NCI-H2029 (cell line): ENCODE measurements around the gene SH3BP4.
"Not testable (repeated sequence)": the region's sequence is repeated elsewhere in the genome, so short reads cannot be mapped to it uniquely, and the experiment has no call there.

Experiments used
- DNase-seq: peaks from one replicate; lab custom pipeline; 2025; lab: John Stamatoyannopoulos, UW

SH3BP4 gene

DNA sequence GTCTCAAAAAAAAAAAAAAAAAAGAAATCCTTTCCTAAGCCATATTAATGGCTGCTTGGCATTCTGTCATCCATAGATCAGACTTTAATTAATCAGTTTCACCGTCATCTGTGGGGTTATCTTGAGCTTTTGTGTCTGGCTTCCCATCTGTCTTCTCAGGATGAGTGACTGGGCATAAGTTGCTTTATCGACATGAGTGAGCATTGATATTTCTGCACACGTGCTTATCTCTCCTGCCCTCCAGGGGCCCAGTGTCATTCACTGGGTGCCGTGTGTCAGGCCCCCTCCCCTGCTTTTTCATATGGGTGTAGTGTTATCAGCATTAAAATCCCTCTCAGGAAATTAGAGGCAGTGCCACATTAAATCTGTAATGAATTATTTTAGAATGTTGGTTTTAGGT is 65.6 kb downstream of the SH3BP4 start:
- DNase-seq, result no peak

DNA sequence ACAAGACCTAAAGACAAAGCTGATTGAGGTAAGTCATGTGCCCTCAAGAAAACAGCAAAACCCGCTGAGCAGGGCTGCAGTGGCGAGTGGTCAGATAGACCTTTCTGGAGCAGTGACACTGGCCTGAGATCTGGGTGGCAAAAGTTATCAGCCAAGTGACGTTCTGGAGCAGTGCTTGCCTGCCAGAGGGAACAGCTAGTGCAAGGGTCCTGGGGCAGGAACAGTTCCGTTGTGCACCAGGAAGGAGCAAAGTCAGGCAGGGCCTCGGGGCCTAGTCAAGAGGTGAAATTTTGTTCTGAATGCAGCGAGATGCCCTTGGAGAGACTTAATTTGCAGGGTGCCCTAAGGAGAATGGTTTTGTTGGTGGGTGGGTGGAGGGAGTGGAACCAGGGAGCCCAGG is 67.0 kb downstream of the SH3BP4 start:
- DNase-seq, result no peak

- DNase-seq, result not testable (repeated sequence)
Observed at GRCh38 chr2:235020141-235020540, 68.3 kb downstream of the SH3BP4 start.

DNA sequence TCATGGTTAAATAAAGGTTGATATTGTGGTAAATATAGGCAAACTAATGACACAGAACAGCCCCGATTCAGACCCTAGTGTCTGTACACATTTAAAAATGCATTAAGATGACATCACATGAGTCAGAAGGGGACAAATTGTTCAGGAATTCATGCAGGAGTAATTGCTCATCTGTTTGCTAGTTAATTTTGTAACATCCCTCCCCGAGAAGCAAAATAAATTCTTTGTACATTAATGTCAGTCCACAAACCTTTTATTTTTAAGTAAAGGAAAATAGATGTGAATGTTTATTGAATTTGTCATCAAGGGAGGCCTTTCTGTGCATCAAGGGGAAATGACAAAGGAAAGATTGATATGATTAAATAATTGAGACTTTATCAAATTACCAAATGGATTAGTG is 69.9 kb downstream of the SH3BP4 start:
- DNase-seq, result no peak

DNA sequence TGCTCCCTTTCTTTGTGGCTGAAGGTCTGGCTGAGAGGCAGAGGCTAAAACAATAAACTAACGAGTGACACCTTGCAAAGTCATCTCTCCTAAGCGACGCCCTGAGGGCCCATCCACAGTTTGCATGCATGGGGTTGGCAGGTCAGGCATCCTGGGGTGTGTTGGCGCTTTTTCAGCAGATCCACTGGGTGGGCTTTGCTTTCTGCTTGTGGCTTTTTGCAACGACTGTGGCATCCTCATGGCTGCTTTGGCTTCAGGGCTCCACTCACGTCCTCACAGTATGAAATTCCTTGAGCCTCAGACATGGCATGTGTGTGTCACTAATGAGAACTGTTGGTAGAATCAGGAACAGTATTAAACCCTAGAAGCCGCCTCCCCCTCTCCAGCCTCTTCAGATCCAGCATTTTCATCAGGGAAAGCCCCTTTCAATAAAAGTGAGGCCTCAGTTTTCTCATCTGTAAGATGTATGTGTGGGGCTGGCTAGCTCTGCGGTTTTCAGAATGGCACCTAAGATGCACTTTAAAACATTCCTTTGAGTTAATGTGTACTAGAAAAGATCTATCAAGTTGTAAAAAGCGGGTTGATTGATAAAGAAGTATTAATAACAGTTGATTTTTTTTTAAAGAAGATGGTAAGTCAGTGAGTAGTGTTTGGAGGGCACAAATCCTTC is 72.5 kb downstream of the SH3BP4 start:
- DNase-seq, result no peak

DNA sequence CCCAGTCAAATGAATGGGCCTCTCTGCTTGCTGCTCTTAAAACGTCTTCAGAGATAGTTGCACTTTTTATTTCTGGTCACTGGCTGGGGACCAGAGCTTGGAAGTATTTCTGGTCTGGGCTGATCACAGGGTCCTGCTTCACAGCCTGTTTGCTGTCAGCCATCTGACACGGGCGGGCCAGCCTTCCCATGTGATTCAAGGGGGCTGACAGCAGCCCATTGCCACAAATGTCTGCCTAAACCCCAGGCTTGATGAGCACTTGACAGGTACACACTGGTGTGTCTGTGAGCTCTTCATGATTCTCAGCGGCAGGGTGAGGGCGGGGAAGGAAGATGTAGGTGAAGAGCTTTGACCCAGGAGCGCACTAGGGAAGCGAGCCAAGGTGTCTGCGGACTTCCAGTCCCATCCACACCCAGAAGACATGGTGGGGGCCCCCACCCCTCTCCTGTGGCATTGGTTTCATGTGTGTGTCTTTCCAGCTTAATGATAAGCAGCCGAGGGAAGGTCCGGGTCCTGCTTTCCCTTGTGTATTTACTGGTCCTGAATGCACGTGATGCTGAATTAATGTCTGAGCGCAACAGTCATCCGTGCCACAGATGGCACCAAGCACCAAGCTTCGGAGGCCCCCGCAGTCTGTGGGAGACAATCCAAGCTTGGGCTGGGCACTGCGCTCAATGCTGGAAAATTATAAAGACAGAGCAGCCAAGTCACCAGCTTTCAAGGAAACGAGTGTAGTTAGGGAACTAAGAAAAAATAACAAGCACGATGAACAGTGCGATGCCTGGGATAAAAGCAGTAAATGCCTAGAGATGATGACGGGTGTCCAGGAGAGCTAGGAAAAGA is 73.3 kb downstream of the SH3BP4 start:
- no peak for DNase-seq

DNA sequence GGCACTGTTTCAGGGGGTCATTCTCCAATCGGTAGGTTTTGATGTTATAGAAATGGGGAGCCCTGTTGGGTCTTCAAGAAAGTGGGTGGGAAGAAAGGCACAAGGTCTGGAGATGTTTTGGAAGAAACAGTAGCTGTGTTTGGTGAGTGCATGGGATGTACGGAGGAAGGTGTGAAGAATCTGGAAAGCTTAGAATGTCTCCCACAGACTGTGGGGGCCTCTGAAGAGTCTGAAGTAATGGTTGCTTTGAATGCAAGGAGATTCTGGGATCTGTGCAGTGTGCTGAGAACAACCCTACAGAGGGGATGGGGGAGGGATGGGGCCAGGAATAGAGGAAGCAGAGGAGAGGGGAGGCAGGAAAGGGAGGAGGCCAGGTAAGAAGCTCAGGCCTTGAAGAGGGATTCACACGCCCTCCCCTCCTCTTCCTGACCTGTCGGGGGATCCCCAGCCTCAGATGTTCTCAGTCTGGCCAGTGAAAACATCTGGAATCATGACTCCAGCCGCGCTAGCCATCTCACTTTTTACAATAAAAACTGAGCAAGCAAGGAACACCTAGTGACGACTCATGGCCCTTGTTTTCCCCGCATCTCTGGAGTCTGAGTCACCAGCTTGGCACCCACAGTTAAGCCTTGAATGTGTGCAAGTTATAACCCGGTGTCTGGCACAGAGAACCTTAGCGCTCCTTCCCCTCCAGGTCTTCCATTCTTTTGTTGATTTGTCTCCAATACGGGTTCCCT is 74.2 kb downstream of the SH3BP4 start:
- no peak for DNase-seq

DNA sequence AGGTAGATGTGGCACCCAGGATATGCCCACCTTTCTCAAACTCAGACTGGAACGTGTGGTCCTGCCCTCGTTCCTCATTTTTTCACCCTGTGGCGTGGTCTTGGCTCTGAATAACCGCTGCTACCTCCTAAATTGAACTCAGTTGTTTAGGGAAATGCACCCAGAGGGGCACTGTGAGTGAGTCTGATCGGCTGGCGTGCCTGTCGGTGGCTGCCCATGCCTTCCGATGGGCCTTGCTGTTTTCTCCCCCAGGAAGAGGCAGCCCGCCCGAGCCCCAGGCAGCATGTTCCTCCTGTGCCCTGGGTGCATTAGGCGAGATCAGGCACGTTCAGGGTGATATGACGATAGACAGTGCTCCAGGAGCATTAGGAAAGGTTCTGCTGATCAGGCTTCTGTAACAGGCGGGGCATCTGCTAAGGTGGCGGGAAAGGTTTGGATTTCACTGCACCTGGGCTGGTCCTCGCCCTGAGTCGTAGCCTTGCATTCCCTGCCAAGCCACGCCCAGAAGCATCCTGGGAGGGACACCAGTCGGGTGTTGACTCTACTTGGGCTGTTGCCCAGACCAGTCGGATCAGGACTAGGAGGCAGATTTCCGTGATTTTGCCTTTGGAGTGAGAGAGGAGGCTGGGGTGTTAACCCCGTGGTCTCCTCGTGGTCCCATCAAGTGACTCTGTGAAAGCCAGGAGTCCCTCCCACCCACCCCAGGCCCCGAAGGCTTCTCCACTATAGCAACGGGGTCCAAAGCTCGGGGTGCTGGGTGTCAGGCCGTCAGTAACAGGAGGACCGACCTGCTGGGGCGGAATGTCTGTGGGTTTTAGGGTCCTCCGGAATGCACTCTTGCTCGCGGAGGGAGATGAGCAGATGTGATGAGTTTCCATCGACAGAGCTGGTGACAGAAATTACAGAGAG is 75.1 kb downstream of the SH3BP4 start:
- DNase-seq, result peak; percentile 98

DNA sequence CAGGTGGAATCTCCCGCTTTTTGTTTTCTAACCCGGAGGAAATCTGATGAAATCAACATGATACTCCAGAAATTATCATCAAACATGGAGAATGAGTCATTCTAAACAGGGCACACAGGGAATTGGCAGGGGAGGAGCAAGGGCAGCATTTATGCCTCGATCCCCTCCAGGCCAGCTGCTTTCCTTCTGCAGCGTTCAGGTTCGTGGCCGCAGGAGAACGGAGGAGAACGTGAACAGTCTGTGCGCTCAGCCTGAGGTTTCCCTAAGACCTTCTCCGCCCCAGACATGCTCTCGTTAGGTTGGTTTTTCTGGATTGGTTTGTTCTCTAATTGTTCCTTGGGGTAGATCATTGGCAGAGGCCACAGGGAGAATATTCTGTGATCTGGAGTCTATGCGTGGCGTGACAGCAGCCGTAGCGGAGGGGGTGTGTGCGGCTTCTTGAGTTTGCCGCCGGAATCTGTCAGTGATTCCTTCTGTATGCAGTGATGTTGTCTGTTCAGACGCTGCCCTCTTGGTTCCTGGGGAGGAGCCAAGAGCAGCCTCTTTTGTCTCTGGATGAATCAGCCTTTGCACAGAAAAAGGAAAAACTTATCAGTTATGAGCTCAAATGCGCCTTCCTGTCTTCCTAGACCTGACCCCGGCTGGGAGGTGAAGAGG is 75.9 kb downstream of the SH3BP4 start:
- DNase-seq, result peak; percentile 65

DNA sequence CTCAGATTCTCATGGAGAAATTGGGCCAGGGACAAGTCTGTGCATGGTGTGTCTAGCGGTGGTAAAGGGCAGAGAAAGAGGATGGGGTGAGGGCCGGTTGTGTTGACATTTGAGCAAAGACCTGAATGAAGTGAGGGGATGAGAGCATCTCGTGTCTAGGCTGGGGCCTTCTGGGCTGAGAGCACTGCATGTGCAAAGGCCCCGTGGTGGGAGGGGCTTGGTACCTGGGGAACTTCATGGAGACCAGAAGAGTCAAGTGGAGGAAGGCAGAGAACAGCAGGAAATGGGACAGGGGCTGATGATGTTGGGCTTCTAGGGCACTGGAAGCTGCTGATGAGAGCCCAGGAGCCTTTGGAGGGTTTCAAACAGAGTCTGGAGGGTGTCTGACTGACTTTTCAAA is 76.8 kb downstream of the SH3BP4 start:
- DNase-seq, result no peak

DNA sequence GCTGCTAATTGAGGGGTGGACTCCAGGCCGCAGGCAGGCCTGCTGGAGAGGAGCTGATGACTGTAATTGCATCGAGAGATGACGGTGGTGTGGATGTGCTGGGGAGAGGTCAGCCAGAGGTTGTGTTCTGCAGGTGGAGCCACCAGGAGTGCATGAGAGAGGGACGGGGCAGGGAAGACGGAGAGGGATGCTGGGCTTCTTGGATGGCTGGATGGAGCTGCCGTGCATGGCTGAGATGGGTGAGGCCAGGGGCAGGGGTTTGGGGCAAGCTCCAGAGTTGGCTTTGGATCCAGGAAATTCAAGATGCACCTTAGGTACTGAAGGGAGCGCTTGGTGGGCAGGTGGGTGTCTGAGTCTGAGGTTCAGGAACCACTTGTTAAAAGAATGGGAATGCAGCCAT is 77.2 kb downstream of the SH3BP4 start:
- no peak for DNase-seq

- DNase-seq, result no peak
Observed at GRCh38 chr2:235030126-235030525, 78.3 kb downstream of the SH3BP4 start.

DNA sequence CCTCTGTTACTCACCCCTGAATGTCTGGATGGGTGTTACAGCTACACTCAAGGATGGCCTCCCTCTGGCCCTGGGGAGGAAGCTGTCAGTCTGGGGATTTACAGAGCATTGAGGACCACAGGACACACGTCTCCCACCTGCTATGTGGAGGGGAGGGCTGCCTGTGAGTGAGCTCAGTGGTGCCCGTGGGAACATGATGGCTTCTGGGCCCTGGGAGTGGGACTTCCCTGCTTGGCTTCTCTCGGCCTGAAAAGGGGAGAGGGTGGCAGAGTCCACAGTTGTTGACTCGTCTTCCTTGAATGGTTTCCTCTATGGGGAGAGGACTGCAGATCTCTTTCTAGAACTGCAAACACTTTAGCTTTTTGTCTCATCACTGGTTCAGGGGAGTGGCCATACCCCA is 79.1 kb downstream of the SH3BP4 start:
- DNase-seq, result no peak

DNA sequence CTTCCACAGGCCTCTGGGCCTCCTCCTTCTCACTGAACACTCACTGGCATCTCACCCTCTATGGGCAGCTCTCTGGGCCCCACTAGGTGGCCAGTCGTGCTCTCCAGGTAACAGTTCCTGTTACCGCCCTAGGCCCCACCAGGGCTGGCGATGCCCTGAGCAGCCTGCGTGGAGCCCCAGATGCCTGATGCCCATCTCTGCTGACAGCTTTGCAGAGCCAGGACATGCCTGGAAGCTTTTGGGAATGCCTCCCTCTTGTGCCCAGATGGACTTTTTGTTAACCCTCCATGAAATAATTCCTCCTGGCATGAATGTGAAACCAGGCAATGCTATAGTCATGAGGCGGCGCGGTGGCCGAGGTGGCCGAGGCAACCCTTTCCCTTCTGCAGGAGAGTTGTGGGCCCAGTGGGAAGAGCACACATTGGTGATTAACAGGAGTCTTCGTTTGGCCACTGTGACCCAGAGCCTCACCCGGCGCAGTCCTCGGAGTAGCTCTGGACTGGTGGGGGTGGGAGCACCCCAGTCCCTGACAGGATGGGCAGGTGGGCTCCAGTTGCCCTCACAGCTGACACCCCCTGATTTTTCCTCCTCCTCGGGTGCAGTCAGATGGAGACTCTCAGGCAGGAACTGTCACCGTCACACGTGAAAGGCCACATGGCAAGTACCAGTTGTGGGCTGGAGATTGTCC is 80.0 kb downstream of the SH3BP4 start:
- no peak for DNase-seq

DNA sequence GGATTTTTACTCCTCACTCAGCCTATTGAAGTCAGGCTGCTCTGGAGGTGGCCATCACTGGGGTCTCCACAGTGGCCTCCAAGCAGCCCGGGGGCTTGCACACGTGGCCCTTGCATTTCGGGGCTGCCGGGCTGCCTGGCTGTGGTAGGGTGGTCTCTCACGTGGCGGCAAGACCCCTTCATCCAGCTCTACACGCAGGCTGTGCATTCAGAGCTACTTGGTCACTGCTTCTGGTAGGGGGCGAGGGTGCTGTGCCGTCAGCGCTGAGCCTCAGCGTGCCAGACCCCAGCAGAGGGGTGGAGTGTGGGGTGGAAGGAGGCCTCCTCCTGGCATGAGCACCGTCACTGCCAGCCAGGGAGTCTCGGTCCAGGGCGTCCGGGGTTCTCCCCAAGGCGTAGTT is 80.6 kb downstream of the SH3BP4 start:
- no peak for DNase-seq

- no peak for DNase-seq
Observed at GRCh38 chr2:235032949-235033348, 81.1 kb downstream of the SH3BP4 start.

DNA sequence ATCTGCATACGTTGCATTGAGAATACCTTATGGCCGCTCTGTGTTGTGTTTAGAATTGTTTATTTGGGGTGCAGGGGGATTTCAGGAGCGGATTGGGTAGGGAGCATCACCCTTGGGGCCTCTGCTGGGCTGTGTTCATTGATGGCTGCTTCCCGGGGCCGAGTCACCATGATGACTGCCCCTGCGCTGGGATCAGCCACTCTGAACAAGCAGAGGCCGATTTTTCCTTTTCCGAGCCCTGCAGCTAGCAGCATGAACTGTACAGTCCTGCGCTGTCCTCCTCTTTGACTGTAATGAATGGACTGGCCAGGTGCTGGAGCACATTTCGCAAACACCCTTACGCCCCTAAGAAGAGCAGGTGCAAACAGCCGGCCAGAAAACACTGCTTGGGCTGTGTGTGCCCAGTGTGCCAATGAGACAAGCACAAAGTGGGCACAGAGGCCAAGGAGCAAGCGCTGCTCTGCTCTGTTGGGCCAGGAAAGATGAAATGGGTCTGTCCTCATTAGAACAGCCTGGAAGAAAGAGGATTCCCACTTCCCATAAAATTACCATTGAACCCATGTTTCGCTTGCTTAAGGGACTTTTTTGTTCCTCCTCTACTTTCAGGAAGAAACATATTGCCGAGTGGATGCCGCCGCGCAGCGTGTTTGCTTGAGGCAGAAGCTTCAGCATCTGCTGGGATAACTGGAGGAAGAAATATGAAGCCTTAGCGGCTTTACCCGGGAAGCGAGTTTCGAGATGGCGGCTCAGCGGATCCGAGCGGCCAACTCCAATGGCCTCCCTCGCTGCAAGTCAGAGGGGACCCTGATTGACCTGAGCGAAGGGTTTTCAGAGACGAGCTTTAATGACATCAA is 82.7 kb downstream of the SH3BP4 start:
- DNase-seq, result no peak

DNA sequence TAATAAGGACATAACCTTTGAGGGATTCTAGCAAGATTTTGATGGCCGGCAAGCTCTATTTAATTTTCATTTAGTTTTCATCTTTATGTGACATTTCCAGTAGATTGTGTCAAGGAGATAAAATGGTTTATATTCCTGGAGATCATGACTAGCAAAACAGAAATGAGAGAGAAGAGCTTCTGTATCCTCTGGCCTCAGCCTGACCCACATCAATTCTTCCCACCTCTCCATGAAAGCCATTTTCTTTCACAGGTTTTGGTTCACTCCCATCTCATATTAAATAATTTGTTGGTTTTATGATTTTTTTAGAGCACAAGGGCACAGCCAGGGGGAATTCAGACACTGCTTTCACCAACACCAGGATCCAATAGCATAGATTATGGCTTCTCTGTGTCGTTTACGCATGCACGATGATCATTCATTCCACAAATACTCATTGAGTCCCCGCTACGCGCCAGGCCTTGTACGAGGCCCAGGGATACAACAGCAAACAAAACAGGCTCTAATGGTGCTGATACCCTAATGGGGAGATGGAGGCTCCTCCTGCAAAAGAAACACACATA is 85.9 kb downstream of the SH3BP4 start:
- DNase-seq, result no peak

GRCh38 chr2:235041221-235041917 is 89.6 kb downstream of the SH3BP4 start:
- no peak for DNase-seq
